Activated CD4-positive, alpha-beta T cell treated with anti-CD3 and anti-CD28 coated beads for 1 hour (primary cell): ENCODE data around the gene ATP8B2.
"Not testable (repeated sequence)": the region's sequence is repeated elsewhere in the genome, so short reads cannot be mapped to it uniquely, and the experiment has no call there.

Source experiments
- DNase-seq: peaks from one replicate; pipeline ENCODE4 v3.0.0-alpha.2; 2020

Gene ATP8B2

GRCh38 chr1:154324669-154325582, at the start of gene ATP8B2:
TSS of gene ATP8B2 (plus strand) at chr1:154325525. CDS start at chr1:154328142, 2,617 bp downstream.
- peak; percentile 68 for DNase-seq

DNA sequence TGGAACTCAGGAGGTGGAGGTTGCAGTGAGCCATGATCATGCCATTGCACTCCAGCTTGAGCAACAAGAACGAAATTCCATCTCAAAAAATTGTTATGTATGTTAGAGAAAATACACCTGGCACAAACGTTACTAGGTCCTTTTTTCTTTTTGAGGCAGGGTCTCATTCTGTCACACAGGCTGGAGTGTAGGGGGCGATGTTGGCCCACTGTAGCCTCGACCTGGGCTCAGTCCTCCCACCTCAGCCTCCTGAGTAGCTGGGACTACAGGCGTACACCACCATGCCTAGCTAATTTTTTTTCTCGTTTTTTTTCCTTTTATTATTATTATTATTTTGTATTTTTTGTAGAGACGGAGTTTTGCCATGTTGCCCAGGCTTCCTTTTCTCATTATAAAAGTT, 48.5 kb upstream of the ATP8B2 start:
- no peak for DNase-seq

DNA sequence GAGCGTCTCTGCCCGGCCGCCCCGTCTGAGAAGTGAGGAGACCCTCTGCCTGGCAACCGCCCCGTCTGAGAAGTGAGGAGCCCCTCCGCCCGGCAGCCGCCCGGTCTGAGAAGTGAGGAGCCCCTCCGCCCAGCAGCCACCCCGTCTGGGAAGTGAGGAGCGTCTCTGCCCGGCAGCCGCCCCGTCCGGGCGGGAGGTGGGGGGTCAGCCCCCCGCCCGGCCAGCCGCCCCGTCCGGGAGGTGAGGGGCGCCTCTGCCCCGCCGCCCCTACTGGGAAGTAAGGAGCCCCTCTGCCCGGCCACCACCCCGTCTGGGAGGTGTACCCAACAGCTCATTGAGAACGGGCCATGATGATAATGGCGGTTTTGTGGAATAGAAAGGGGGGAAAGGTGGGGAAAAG, 37.7 kb upstream of the ATP8B2 start:
- not testable (repeated sequence) for DNase-seq

- DNase-seq = no peak
Measured at GRCh38 chr1:154288661-154289060, 36.7 kb upstream of the ATP8B2 start.

DNA sequence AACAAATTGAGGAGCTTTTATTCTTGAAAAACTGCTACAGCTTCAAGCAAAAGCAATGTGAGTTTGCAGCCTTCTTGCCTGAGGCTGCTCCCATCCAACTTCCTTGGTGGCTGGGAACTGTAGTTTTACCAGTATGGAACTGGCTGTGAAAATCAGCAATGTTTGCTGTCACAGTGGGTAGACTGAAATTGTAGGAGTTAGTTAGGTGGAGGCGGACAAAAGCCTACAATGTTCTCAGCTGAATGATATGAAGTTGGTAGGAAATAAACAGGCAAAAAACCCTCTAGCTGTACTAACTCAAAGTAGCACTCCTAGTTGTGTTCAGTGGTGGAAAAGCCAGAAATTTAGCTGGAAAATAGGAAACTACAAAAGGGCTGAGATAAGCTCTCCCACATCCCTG, 34.4 kb upstream of the ATP8B2 start:
- DNase-seq = no peak

DNA sequence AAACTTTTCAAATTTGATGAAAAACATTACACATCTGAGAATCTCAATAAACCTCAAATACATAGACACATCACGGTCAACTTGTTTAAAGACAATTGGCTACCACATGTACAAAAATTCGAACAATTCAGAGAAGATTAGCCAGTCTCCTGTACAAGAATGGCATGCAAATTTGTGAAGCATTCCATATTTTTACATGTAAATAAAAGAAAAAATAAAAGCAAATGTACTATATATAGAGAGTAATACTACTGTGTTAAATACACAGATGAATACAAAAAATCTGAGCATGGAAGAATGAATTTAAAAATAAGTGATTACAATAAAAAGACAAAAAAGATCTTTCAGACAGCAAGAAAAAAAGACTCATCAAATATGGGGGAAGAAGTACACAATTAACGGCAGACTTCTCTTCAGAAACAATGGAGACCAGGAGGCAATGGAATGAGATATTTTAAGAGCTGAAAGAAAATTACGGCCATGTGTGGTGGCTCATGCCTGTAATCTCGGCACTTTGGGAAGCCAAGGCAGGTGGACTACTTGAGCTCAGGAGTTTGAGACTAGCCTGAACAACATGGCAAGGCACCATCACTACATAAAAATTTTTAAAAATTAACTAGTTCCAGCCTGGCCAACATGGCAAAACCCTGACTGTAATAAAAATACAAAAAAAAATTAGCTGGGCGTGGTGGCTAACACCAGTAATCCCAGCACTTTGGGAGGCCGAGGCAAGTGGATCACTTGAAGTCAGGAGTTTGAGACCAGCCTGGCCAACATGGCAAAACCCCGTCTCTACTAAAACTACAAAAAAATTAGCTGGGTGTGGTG, 29.7 kb upstream of the ATP8B2 start:
- no peak for DNase-seq

GRCh38 chr1:154301582-154301981, 23.7 kb upstream of the ATP8B2 start:
- no peak for DNase-seq

DNA sequence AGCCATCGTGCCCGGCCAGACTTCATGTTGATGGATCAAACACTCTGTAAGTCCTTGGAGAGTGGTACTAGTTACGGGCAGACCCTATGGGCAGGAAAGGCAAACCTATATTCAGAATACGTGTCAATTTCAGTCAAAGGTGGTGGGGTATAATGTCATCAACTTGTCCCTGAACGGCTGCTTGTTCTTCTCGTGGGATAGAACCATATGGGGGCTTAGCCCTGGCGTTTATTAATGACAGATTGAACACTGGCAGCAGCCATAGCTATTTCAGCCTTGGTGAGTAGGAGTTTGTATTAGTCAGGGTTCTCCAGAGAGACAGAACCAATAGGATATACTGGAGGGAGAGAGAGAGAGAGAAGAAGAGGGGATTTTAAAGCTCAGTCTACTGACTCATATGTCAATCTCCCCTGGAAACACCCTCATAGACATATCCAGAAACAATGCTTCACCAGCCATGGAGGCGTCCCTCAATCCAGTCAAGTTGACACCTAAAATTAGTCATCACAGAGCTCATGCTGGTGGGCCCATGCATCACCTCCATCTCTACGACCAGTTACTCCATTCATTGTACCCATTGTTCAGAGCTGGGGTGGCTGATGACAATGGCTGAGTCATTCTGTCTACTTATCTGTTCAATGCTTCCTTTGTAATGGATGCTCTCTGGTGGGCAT, 20.5 kb upstream of the ATP8B2 start:
- no peak for DNase-seq

- DNase-seq = no peak
Measured at GRCh38 chr1:154306151-154306550, 19.2 kb upstream of the ATP8B2 start.

DNA sequence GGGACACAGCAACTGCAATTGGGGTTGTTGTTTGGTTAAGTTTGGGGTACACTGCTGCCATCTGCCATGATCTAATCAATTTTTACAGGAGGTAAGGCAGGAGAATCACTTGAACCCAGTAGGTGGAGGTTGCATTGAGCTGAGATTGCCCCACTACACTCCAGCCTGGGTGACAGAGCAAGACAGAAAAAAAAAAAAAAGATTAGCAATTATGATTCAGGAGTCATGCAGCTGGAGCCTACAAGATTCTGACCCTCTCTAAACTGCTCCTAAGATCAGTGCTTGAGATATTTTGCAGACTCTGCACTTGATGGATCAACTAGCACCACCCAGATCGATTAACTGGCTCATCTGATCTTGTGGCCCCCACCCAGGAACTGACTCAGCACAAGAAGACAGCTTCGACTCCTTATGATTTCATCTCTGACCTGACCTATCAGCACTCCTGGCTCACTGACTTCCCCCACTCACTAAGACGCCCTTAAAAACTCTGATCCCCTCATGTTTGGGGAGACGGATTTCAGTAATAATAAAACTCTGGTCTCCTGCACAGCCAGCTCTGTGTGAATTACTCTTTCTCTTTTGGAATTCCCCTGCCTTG, 17.6 kb upstream of the ATP8B2 start:
- DNase-seq = not testable (repeated sequence)

GRCh38 chr1:154309136-154309535, 16.2 kb upstream of the ATP8B2 start:
- DNase-seq = not testable (repeated sequence)

DNA sequence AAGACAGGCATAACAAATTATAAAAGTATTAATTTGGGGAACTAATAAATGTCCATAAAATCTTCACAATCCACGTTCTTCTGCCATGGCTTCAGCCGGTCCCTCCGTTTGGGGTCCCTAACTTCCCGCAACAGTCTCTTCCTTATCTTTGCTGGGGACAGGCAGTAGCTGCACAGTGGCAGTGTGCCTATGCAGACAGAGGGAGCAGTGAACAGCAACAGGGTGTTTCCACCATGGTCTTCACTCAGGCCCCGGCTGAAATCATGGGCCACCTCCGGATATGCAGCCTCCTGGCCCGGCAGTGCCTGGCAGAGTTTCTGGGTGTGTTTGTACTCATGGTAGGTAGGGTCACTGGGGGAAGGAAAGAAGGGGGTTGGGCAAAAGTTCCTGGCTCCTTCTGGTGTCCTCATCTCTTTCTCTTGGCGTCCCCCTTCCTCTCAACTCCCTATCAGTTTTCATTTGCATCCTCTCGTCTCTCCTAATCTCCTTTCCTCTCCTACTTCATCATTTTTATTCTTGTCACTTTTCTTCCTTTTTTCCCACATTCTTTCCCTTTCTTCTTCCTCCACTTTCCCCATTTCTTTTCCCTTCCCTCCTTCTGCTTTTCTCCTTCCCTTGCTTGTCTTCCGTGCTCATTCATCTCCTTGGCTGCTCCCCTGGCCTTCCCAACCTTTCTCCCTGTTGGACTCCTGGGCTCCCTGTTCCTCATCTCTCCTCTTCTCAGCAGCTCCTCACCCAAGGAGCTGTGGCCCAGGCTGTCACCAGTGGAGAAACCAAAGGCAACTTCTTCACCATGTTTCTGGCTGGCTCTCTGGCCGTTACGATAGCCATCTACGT, 12.9 kb upstream of the ATP8B2 start:
- not testable (repeated sequence) for DNase-seq

GRCh38 chr1:154313066-154313356, 12.3 kb upstream of the ATP8B2 start:
- no peak for DNase-seq

- DNase-seq = not testable (repeated sequence)
Measured at GRCh38 chr1:154314226-154314625, 11.1 kb upstream of the ATP8B2 start.

DNA sequence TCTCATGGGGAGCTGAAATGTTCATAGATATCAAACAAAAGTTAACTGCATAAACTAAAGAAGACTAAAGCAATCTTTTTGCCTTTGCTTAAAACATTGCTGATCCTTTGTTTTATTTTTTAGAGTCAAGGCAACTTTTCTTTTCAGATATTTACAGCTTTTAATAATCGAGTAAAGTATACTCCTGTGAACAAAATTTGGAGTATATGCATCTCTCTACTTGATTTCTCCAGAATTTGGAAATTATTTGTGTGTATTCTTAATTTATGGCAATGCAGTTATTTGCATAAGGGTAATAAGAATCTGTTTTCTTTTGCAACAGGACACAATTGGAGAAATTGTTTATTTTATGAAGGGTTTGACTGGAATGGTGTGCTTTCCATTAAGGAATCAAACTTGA, 8.6 kb upstream of the ATP8B2 start:
- DNase-seq = no peak

DNA sequence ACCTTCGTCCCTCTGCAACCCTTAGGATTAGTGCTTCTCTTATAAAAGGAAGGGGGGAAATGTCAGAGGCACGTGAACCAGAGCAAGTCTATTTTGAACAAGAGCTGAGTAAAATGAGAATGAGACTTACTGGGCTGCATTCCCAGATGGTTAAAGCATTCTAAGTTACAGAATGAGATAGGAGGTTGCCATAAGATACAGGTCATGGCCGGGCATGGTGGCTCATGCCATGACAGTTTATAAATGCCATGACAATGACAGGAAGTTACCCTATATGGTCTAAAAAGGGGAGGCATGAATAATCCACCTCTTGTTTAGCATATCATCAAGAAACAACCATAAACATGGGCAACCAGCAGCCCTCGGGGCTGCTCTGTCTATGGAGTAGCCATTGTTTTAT, 6.9 kb upstream of the ATP8B2 start:
- no peak for DNase-seq

DNA sequence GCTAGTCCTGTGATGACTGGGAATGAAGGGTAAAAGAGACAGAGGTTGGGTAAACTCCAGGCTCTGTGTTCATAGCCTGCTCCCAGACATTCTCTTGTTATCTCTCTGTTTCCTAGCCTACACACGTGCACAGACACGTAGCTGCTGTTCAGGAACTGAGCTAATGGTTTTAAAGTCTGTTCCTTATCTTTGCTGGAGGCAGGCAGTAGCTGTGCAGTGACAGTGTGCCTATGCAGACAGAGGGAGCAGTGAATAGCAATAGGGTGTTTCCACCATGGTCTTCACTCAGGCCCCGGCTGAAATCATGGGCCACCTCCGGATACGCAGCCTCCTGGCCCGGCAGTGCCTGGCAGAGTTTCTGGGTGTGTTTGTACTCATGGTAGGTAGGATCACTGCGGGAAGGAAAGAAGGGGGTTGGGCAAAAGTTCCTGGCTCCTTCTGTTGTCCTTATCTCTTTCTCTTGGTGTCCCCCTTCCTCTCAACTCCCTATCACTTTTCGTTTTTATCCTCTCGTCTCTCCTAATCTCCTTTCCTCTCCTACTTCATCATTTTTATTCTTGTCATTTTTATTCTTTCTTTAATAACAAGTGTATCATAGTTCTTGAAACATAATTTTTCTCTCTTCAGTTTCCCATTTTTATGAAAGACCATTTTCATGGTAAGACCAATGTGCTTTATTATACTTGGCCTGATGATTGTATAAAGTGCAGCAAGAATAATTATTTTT, 4.3 kb upstream of the ATP8B2 start, which contains the start of gene AQP10:
AQP10 (plus strand) TSS at position 212 of the 727 bp plus-strand sequence; CDS start at position 275, 63 bp downstream.
- no peak for DNase-seq

- not testable (repeated sequence) for DNase-seq
Measured at GRCh38 chr1:154321609-154321934, 3.8 kb upstream of the ATP8B2 start.

DNA sequence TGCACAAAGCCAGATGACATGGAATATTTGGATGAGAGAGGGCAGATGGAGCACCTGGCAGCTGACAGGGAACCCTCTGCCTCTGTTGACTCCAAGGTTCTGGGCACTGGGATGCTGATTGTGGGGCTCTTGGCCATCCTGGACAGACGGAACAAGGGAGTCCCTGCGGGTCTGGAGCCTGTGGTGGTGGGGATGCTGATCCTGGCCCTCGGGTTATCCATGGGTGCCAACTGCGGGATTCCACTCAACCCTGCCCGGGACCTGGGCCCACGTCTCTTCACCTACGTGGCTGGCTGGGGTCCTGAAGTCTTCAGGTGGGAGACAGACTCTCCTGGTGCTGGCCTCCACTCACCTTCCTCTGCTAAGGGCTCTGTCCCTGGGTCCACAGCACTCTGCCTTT, 1.8 kb upstream of the ATP8B2 start:
- DNase-seq = no peak

- DNase-seq = no peak
Measured at GRCh38 chr1:154324241-154324640, 1.1 kb upstream of the ATP8B2 start.
